Adipocyte (in vitro differentiated cells): Measurements from ENCODE around the gene SCGB3A1.

Experiments used
- DNase-seq: peaks from one replicate; pipeline ENCODE4 v3.0.0-alpha.2; 2015; ENCODE audit warnings: low read depth
- H3K27me3 ChIP-seq: replicated peaks from 2 replicates; pipeline ENCODE4 v1.7.0; 2013; ENCODE audit warnings: mild to moderate bottlenecking, low read length, moderate library complexity; ENCODE audit not compliant: control insufficient read depth, insufficient read depth
- H3K36me3 ChIP-seq: 2 replicates; pipeline ENCODE4 v1.7.0; 2013; ENCODE audit warnings: low read length, mild to moderate bottlenecking, moderate library complexity; ENCODE audit not compliant: control insufficient read depth, insufficient read depth, severe bottlenecking
- H3K4me1 ChIP-seq: 2 replicates; pipeline ENCODE4 v1.7.0; 2013; ENCODE audit warnings: mild to moderate bottlenecking, low read length, moderate library complexity; ENCODE audit not compliant: control insufficient read depth, insufficient read depth
- H3K4me3 ChIP-seq: 2 replicates; pipeline ENCODE4 v1.7.0; 2013; ENCODE audit warnings: mild to moderate bottlenecking, low read length, moderate library complexity
- H3K9ac ChIP-seq: 2 replicates; pipeline ENCODE4 v1.7.0; 2013; ENCODE audit warnings: mild to moderate bottlenecking, low read length, moderate library complexity
- H3K9me3 ChIP-seq: 2 replicates; pipeline ENCODE4 v1.7.0; 2013; ENCODE audit warnings: mild to moderate bottlenecking, low read length, moderate library complexity; ENCODE audit not compliant: control insufficient read depth

SCGB3A1 gene

GRCh38 chr5:180593446-180594206 is 2.3 kb upstream of the SCGB3A1 start:
- peaks cover 29% of the 10 kb centered on the region for H3K27me3 ChIP-seq
- H3K36me3 ChIP-seq = no peaks in the 10 kb centered on the region

DNA sequence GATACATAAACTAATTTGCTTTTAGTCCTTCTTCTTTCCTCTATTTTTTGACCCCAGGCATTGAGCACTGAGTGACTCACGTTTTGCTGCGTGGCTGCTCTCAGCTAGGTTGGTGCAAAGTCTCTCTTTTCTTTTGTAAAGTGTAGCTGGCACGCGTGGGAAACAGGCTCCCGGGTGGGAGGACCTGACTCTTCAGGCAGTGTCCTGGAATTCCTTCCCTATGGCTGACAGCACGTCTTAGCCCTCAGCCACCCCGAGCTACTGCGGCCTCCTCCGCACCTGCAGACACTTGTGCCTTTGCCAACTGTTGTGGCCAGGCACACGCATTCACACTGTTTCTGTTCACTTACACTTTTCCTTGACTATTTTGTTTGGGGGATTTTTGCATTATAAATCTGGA is 877 bp upstream of the SCGB3A1 start:
- peaks cover 39% of the 10 kb centered on the region for H3K27me3 ChIP-seq

More at GRCh38 chr5:180593446-180594206, 2.3 kb upstream of the SCGB3A1 start:
- Histone ChIP-seq H3K9me3 (no peaks in the 10 kb centered on the region), H3K4me3 (no peak overlapping the region), H3K9ac (no peak overlapping the region), H3K4me1 (no peaks in the 10 kb centered on the region)
- no peak for DNase-seq

GRCh38 chr5:180590543-180591310 is 572 bp downstream of the SCGB3A1 start:
- H3K9ac ChIP-seq = no peak overlapping the region
- H3K36me3 ChIP-seq = no peaks in the 10 kb centered on the region
- no peaks in the 10 kb centered on the region for H3K4me1 ChIP-seq
- DNase-seq = peak; percentile 3
- H3K9me3 ChIP-seq = no peaks in the 10 kb centered on the region
- H3K4me3 ChIP-seq = no peak overlapping the region
- H3K27me3 ChIP-seq = peaks cover 39% of the 10 kb centered on the region

More for the DNA sequence above, 877 bp upstream of the SCGB3A1 start:
- Histone ChIP-seq H3K36me3 (no peaks in the 10 kb centered on the region), H3K4me3 (no peak overlapping the region), H3K4me1 (no peaks in the 10 kb centered on the region), H3K9me3 (no peaks in the 10 kb centered on the region), H3K9ac (no peak overlapping the region)
- no peak for DNase-seq

DNA sequence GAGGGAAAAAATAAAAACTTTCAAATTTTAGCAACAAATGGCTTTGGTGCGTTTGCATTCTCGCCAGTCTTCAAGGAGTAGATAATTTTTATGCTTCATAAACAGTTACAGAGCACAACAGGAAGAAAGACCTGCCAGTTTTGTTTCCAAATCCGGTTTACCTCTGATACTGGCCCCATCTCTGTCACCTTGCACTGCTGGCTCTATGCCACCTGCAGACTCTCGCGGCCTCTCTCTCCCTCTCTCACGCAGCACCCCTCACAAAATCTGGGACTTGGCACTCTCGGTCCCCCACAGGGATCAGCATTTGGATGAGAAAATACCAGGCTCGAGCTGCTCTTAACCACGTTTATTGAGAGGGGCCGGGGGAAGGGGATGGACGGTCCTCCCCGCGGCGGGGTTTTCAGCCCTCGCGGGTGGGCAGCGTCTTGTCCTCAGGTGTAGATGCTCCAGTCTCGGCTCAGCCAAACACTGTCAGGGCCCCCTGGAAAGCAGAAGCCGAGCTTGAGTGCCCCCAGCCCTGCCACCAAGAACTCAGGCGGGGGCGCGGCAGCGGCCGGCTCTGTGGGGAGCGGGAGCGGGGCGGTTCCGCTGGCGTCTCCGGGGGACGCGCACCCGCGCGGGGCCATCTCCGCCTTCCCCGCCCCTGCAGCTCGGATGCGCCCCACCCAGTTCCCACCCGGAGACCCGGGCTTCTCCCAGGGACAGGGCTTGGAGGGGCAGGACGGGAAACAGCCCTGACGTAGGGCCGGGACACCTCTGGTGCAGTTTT is 1.3 kb downstream of the SCGB3A1 start:
- Histone ChIP-seq H3K9ac (no peak overlapping the region), H3K36me3 (no peaks in the 10 kb centered on the region), H3K4me1 (no peaks in the 10 kb centered on the region), H3K4me3 (no peak overlapping the region), H3K9me3 (peaks cover 5% of the 10 kb centered on the region), H3K27me3 (peaks cover 39% of the 10 kb centered on the region)
- peak; percentile 3 for DNase-seq

- no peaks in the 10 kb centered on the region for H3K4me1 ChIP-seq
- H3K27me3 ChIP-seq = peaks cover 23% of the 10 kb centered on the region
- H3K36me3 ChIP-seq = no peaks in the 10 kb centered on the region
- no peak overlapping the region for H3K9ac ChIP-seq
- no peak overlapping the region for H3K4me3 ChIP-seq
- H3K9me3 ChIP-seq = peaks cover 7% of the 10 kb centered on the region
- DNase-seq = no peak
Observed at GRCh38 chr5:180586870-180587269, 4.4 kb downstream of the SCGB3A1 start.

DNA sequence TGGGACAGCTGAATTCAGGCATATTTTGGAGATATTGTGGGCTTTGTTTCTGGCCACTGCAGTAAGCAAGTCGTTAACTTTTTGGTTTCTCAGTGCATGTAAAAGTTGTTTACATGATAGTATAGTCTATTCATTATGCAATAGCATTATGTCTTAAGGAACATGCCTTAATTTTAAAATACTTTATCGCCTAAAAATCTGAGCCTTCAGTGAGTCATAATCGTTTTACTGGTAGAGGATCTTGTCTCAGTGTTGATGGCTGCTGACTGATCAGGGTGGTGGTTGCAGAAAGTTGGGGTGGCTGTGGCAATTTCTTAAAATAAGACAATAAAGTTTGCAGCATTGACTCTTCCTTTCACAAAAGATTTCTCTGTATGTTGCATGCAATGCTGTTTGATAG is 5.1 kb downstream of the SCGB3A1 start:
- no peak for DNase-seq
- no peak overlapping the region for H3K9ac ChIP-seq
- no peaks in the 10 kb centered on the region for H3K36me3 ChIP-seq
- H3K4me3 ChIP-seq = no peak overlapping the region
- H3K27me3 ChIP-seq = peaks cover 22% of the 10 kb centered on the region
- peaks cover 7% of the 10 kb centered on the region for H3K9me3 ChIP-seq
- H3K4me1 ChIP-seq = no peaks in the 10 kb centered on the region

- Histone ChIP-seq H3K9me3 (peaks cover 7% of the 10 kb centered on the region), H3K27me3 (peaks cover 11% of the 10 kb centered on the region), H3K9ac (no peak overlapping the region), H3K4me3 (no peak overlapping the region), H3K36me3 (no peaks in the 10 kb centered on the region), H3K4me1 (no peaks in the 10 kb centered on the region)
- no peak for DNase-seq
Observed at GRCh38 chr5:180583738-180584137, 7.6 kb downstream of the SCGB3A1 start.

DNA sequence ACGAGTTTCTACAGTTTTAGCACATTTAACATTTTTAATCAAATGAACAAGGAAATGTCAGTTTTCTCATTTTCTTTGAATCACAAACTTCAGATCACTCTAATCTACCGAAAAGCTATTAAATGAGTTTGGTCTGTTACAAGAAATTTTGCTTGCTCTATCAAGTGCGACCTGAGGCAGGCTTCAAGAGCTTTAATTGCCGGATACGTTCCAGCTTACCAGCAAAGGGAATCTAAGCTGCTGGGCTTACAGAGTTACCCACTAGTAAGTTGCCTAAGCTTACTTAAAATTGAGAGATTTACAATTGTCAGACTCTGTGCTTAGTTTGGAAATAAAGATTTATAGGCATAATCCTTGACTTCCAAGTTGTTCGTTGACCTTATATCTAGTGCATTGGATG is 10.6 kb downstream of the SCGB3A1 start:
- Histone ChIP-seq H3K4me3 (no peak overlapping the region), H3K27me3 (no peaks in the 10 kb centered on the region), H3K4me1 (no peaks in the 10 kb centered on the region), H3K9ac (no peak overlapping the region), H3K36me3 (peaks cover 17% of the 10 kb centered on the region), H3K9me3 (peaks cover 7% of the 10 kb centered on the region)
- no peak for DNase-seq

- H3K9me3 ChIP-seq = no peaks in the 10 kb centered on the region
- no peaks in the 10 kb centered on the region for H3K27me3 ChIP-seq
- peaks cover 7% of the 10 kb centered on the region for H3K4me1 ChIP-seq
- no peak overlapping the region for H3K4me3 ChIP-seq
- peaks cover 59% of the 10 kb centered on the region for H3K36me3 ChIP-seq
- DNase-seq = peak; percentile 3
- no peak overlapping the region for H3K9ac ChIP-seq
Observed at GRCh38 chr5:180575571-180575970, 15.7 kb downstream of the SCGB3A1 start.

GRCh38 chr5:180568914-180569313 is 22.4 kb downstream of the SCGB3A1 start:
- no peaks in the 10 kb centered on the region for H3K27me3 ChIP-seq
- no peak overlapping the region for H3K9ac ChIP-seq
- H3K9me3 ChIP-seq = no peaks in the 10 kb centered on the region
- no peaks in the 10 kb centered on the region for H3K4me1 ChIP-seq
- peaks cover 83% of the 10 kb centered on the region for H3K36me3 ChIP-seq
- no peak overlapping the region for H3K4me3 ChIP-seq
- no peak for DNase-seq

- Histone ChIP-seq H3K9me3 (no peaks in the 10 kb centered on the region), H3K4me1 (no peaks in the 10 kb centered on the region), H3K4me3 (no peak overlapping the region), H3K27me3 (no peaks in the 10 kb centered on the region), H3K36me3 (peaks cover 40% of the 10 kb centered on the region), H3K9ac (no peak overlapping the region)
- DNase-seq = no peak
Observed at GRCh38 chr5:180563994-180564393, 27.3 kb downstream of the SCGB3A1 start.
